Measurements from ENCODE around the gene SOX2.
A peak's percentile ranks its signal among the peaks of the same experiment; 100 is the strongest.

SOX2 gene

DNA sequence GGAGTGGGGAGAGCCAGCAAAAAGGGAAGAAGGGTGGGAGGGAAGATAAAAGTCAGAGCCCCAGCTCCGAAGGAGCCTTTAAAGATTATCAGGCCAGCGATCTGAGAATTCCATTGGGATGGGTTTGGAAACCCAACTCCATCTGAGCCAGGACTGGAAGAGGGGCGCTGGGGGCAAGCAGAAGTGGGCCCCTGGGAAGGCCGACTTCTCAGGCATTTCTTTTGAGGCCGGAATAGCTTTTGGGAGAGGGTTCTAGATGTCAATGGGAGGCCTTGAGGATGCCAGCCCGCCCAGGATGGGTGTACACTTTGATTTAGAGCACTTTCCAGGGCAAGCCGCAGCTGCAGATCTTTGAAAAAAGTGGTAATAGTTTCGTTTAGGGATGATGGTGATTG, 6.6 kb upstream of the SOX2 start:
- DNase-seq, result no peak

DNA sequence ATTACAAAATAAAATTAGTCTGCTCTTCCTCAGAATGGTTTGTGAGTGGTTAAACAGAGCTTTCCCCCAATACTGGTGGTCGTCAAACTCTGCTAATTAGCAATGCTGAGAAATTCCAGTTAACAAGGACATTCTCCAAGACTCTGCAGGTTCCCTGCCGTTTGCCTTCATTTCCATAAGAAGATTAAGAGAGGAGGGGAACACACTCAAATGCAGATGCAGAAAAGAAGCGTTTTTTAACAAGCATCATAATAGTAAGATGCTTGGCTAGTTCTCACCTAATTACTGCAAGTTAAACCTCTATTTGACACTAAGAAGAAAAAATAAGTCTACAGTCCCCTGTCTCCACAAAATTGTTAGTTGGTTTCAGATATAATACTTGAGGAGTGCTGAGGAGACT, 3.7 kb upstream of the SOX2 start:
- no peak for DNase-seq

DNA sequence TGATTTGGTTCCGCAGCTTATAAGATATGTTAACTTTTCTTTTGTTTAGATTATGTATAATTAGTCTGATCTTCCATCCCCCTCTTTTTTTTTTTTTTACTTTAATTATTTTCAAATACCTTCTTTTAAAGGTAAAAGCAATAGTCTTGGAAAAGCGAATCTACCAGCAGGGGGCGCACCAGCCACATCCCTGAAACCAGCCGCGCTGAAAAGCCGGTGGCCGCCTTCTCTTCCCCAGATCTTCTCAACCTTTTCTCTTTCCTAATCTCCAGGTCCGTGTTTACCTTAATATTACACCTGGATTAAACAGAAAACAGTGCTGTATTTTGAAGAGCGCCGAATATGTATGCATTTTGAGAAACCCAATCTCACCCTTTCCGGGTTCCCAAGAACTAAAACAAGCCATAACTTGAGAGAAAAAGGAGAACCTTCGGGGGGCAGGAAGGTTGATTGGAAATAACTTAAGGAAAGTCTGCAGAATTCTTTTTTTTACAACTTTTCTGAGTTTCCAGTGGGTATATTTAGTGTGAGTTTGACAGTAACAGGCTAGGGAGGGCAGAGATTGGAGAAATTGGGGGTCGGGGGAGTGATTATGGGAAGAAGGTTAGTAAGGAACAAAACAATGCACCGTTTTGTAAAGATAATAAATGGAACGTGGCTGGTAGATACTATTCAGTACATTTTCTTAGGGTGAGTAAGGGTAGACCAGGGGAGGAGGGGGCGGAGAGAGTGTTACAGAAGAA, 2.0 kb upstream of the SOX2 start:
- DNase-seq, result peak; percentile 87

DNA sequence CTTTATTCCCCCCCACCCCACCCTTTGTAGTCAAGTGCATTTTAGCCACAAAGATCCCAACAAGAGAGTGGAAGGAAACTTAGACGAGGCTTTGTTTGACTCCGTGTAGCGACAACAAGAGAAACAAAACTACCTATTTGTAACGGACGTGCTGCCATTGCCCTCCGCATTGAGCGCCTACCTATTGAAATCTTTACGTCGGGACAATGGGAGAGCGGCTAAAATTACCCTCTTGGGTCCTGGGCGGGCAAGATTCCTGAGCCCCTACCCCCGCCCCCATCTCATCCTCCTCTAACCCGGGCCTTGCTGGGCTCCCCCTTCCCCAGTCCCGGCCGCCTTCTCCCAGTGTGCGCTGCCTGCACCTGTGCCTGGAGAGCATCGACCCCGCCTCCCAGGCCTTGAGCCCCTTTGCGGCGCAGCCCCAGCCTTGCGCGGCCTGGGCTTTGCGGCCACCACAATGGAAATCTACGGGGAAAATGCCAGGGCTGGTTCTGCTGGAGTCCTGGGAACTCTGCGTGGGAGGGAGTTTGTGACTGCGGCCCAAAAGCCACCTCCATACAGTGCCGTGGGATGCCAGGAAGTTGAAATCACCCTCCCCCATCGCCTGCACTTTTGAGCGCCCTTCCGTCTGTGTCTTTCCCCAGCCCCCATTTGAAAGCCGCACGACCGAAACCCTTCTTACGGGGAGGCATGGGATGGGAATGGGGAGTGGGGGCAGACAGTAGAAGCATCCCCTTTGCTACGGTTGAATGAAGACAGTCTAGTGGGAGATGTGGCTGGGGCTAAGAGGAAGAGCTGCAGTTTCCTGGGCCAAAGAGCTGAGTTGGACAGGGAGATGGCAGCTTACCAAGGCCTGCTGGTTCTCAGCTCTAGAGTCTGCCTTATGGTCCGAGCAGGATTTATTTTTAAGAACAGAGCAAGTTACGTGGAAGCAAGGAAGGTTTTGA, 1.1 kb upstream of the SOX2 start:
- DNase-seq, result peak; percentile 74

DNA sequence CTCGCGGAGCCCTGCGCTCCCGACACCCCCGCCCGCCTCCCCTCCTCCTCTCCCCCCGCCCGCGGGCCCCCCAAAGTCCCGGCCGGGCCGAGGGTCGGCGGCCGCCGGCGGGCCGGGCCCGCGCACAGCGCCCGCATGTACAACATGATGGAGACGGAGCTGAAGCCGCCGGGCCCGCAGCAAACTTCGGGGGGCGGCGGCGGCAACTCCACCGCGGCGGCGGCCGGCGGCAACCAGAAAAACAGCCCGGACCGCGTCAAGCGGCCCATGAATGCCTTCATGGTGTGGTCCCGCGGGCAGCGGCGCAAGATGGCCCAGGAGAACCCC, 464 bp downstream of the SOX2 start:
- peak; percentile 56 for DNase-seq

DNA sequence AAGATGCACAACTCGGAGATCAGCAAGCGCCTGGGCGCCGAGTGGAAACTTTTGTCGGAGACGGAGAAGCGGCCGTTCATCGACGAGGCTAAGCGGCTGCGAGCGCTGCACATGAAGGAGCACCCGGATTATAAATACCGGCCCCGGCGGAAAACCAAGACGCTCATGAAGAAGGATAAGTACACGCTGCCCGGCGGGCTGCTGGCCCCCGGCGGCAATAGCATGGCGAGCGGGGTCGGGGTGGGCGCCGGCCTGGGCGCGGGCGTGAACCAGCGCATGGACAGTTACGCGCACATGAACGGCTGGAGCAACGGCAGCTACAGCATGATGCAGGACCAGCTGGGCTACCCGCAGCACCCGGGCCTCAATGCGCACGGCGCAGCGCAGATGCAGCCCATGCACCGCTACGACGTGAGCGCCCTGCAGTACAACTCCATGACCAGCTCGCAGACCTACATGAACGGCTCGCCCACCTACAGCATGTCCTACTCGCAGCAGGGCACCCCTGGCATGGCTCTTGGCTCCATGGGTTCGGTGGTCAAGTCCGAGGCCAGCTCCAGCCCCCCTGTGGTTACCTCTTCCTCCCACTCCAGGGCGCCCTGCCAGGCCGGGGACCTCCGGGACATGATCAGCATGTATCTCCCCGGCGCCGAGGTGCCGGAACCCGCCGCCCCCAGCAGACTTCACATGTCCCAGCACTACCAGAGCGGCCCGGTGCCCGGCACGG, 991 bp downstream of the SOX2 start:
- peak; percentile 57 for DNase-seq

DNA sequence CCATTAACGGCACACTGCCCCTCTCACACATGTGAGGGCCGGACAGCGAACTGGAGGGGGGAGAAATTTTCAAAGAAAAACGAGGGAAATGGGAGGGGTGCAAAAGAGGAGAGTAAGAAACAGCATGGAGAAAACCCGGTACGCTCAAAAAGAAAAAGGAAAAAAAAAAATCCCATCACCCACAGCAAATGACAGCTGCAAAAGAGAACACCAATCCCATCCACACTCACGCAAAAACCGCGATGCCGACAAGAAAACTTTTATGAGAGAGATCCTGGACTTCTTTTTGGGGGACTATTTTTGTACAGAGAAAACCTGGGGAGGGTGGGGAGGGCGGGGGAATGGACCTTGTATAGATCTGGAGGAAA, 1.5 kb downstream of the SOX2 start:
- no peak for DNase-seq

DNA sequence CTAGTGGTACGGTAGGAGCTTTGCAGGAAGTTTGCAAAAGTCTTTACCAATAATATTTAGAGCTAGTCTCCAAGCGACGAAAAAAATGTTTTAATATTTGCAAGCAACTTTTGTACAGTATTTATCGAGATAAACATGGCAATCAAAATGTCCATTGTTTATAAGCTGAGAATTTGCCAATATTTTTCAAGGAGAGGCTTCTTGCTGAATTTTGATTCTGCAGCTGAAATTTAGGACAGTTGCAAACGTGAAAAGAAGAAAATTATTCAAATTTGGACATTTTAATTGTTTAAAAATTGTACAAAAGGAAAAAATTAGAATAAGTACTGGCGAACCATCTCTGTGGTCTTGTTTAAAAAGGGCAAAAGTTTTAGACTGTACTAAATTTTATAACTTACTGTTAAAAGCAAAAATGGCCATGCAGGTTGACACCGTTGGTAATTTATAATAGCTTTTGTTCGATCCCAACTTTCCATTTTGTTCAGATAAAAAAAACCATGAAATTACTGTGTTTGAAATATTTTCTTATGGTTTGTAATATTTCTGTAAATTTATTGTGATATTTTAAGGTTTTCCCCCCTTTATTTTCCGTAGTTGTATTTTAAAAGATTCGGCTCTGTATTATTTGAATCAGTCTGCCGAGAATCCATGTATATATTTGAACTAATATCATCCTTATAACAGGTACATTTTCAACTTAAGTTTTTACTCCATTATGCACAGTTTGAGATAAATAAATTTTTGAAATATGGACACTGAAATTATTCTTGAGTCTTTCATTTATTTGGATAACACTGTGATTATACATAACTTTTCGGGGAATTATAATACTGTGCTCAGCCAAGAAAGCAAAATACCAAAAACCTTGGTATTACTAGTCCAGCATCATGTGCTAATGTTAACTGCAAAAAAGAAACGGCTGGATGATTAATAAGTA, 2.2 kb downstream of the SOX2 start:
- no peak for DNase-seq

DNA sequence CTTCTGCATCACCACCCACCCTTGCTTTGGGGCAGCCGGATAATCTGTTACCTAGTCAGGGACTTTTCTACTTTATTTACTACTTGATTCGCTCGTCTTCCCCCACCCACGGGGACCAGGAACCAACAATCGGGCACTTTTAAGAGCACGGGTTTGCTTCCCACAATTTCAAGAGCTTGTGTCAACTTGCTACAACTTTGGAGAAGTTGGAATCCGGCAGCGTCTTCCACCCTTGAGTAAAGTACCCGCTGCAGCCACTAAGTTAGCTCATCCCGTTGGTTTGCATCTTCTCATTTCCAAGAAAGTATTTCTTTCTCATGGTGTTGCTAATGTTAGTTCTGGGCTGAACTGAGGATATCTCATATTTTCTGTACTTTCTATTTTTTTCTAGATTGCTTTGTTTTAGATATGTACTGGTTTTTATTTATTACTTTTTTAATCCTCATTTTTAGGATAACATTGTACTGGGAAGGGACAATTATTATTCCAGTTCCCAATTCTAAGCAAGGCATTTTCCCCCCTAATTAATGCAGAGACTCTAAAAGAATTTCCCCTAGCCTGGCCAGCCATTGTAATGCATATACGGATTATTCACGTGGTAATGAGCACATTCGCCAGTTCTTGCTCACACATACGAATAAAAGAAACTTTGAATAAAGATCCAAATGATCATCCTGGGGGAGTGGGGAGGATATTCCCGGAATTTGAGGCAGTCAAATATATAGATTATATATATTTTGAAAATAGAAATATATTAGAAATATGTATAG, 4.0 kb downstream of the SOX2 start:
- DNase-seq, result no peak

DNA sequence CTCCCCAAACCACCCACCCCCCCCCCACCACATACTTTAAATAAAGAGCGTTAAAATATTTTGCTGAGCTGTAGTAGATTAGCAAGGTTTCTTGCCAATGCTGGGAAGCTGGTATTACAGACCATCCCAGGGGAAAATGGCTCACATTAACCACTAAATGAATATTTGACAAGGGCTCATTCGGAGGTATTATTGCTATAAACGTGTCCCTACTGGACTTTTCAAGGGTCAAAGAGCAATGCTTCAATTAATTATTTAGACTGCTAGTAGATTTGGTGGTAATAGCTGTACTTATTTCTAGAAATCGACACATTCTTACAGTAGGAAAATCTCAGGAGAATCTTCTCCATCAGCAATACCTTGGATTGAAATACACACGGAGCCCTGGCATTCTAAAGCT, 5.2 kb downstream of the SOX2 start:
- DNase-seq, result no peak

DNA sequence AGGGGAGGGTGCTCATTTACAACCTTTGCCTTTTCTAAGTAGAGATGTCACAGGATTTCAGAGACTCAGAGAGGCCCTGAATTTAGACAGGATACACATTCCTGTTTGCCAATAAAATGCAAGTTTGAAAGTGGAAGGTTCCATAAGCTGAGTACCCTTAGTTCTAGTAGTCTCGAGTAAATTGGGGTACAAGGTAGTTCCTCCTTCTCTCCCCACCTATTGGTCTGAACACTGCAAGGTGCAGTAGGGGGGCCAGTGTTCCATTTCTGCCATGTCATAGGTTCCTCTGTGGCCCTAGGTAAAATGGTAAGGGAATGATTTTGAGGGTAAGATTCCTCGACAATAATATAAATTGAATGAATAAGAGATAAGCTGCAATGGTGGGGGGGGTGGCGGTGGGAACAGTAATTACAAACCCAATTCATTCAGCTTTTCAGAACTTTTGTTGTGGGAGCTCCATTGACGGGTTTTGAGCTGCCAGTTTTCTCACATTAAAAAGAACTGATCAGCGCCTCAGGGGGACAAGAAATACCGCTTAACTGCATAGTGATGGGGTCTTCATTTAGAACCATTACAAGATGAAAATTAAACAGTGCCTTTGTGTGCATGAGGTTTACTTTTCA, 5.9 kb downstream of the SOX2 start:
- no peak for DNase-seq

DNA sequence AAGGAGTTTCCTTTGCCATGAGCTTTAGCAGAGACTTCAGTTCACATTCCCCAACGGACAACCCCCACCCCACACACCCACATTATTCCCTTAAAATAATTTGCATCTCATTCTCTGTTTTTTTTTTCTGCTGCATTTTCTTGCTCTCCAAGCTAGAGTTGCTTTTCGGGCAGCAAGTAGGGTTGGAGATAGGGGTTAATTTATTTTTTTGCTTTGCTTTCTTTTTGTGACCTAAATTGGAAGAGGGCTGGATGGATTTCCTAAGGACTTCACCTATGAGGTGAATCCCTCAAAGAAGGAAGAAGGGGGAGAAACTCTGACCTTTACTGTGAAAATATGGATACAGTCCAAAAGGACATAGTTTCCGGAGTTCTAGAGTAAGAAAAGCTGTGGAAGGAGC, 6.6 kb downstream of the SOX2 start:
- DNase-seq, result no peak

DNA sequence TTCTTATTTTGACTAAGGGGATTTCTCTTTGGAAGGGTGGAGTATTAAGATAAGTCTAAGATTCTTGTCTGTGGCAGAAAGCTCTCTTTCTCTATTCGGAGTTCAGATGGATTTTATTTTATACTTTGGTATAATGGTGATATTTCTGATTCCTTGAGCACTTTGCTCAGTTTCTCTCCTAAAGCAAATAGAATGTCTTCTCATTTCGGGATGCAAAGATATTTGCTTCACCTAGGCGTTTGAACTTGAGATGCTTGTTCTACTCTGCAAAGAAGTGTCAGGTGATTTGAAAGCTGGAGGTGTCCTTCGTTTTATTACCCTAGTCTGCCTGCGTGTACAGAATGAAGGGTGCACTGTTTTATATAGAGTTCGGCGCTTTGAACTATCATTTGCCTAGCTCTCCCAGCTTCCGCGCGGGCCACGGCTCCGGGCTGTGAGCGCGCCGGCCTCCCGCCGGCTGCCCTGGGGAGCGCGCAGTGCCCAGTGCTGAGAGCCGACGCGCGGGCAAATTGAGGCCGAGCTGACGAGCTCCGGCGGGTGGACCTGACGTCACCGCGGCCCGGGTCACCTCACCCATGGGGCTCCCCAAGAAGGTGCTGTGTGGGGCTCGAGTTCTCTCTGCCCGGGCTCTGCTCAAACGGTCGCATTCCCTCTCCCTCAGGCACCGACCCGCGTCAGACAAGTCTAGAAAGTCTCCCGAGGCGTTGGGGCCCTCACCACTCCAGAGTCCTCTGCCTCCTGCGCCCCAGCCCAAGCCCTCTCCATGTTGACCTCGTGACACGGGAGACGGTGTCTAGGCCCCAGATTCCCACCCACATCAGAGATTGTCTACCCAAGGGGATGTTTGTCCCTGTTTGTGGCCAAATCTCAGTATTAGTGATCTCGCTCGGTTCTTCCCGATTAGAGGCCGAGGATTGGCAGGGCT, 7.5 kb downstream of the SOX2 start:
- DNase-seq, result no peak

DNA sequence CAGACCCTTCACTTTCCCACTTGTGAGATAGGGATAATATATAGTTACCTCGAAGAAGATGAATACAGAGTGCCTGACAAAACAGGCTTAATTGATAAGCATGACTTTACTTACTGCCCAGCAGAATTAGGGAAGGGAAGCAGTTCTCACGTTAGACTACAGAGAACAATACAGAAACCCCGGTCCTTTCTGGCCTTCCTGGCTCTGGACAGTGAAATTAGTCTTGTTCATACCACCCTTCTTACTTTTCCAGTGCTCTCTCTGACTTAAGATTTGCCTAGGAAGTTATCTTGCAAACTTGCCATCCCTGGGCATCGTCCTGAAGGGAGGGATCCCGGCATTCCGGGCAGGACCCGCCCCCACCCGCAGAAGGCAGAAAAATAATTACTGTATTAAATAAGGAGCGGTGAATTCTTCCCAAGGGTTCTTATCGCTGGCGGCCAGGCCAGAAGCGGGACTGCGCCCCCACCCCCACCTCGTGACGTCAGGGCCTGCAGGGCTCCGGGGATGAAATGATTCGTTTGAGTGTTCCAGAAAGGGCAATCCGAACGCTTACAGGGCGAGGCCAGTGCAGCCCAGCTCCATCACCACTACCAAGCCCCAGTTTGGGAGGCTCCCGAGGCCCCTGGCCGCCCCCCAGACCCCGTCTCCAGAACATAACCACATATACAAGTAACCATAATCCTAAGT, 8.4 kb downstream of the SOX2 start:
- DNase-seq, result no peak

DNA sequence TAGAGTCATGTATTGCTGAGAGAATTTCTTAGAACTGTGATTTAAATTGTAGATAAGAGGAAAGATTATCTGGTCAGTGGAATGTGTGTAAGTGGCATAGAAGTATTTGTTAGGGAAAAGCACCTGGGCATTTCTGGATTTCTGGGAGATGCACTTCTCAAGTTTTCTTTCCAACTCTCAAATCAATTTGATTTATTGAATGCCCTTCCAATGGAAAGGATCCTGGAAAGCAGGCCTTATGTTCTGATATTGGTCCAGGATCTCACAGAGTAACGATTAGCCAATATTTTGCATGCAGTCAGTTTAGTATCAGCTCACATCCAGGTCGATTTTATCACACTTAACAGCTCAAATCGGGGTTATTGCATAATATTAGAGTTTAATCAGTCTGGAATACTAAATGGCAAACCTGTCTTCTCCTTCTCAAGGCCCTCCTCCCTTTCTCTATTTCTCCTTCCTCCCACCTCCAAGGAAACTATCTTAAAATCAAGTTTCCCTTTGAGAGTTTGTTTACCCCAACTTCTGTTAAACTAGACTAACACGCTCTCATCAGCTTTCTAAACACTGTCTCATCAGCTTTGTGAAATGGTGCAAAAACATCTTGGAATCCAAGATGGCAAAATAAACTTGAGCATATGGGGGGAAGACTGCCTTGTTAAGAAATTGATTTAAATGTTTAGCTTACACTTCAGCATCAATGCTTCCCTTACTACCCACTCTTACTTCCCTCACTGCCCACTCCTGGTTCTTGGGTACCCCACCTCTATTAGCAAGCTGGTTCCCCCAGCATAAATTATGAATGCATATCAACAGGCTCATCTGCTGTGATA, 9.5 kb downstream of the SOX2 start:
- DNase-seq, result no peak

DNA sequence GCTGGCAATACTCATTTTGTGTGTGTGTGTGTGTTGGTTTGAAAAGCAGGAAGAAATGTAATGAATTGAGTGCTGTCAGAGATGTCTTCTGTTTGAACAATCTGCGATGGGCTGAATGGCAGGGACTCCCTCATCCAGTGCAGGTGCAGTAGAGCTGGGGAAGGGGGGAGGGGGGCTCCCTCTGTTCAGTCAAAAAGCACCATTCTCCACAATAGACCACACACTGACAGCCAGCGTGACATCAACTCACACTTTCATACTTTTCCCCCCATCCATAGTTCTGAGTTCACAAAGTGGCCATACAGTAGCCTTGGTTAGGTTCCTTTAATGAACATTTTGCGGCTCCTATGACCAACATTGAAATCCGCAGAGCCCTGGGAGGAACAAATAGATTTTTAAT, 10.4 kb downstream of the SOX2 start:
- DNase-seq, result peak; percentile 76

DNA sequence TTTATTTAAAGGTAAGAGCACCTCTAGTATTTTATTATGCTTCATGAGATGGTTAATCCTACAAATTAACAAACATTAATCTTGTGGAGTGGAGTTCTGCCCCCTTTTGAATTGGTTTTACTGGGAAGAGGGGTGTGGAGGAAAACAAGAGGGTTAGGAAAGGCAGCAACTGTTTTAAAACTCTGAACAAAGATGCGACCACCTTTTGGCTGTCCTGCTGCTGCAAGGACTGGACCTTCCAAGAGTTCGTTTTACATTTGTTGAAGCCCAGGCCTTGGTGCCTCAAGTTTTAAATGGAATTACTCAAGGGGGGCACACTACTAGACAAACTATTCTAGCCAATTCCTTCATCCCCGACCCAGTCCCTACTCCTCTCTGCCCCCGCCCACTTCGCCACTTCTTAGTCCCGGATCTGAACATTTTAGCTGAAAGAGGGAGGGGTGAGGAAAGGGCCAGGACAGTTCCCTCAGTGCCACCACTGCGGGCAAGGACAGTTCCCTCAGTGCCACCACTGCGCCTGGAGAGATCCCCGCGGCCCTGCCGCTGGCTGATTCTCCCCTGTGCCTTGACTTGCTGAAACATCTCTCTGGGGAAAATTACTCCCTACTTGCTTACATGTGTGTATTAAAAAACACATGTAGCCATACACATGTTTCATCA, 11.2 kb downstream of the SOX2 start:
- DNase-seq, result no peak

DNA sequence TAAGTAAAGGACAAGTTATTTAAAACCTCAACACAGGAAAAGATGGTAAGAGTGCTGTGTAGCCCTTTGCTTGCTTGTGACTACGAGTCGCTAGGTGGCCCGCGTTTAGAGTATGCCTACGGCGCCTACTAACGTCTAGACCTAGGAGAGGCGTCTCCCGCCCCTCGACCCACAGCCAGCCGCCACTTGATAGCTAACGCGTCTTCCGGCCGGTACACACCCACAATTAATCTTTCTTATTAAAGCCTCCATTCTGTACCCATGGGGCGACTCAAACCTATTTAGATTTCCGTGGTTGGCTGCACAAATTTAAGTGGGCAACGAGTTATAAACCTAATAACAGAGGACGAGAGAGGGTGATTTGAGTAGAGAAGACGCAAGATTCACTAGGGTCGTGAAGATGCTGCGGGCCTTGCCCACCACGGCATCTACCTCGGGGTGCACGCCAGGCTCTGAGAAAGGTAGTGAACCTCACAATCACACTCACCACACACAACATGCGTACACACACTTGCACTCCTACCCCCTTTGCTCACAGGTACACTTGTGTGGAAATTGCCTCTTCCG, 12.0 kb downstream of the SOX2 start:
- DNase-seq, result no peak

All from NCI-H345 (cell line).